Osteocyte (in vitro differentiated cells): ENCODE results near the gene MYOG. TPM values are rescaled to one million over a fixed set of nuclear protein-coding genes. Genes with fewer than 3 reads are reported as not detected.

ENCODE experiments used
- DNase-seq: peaks from one replicate; pipeline ENCODE4 v3.0.0; 2021; ENCODE audit warnings: mixed read lengths; ENCODE audit not compliant: unreplicated experiment; ENCODE audit errors: extremely low spot score
- H3K27ac Mint-ChIP-seq: one replicate; pipeline ENCODE4 v1.8.0; 2021; ENCODE audit warnings: mild to moderate bottlenecking, mixed read lengths; ENCODE audit not compliant: unreplicated experiment
- H3K27me3 Mint-ChIP-seq: one replicate; pipeline ENCODE4 v1.8.0; 2021; ENCODE audit warnings: mixed read lengths; ENCODE audit not compliant: unreplicated experiment
- H3K36me3 Mint-ChIP-seq: one replicate; pipeline ENCODE4 v1.8.0; 2021; ENCODE audit warnings: mixed read lengths; ENCODE audit not compliant: unreplicated experiment
- H3K4me1 Mint-ChIP-seq: one replicate; pipeline ENCODE4 v1.8.0; 2021; ENCODE audit warnings: mixed read lengths; ENCODE audit not compliant: unreplicated experiment
- H3K4me3 Mint-ChIP-seq: one replicate; pipeline ENCODE4 v1.8.0; 2021; ENCODE audit warnings: mild to moderate bottlenecking, moderate library complexity, mixed read lengths; ENCODE audit not compliant: unreplicated experiment
- H3K9me3 Mint-ChIP-seq: one replicate; pipeline ENCODE4 v1.8.0; 2021; ENCODE audit warnings: mixed read lengths; ENCODE audit not compliant: unreplicated experiment
- long read RNA-seq: library from polyadenylated mRNA; unstranded; transcript quantifications from one replicate; pipeline ENCODE4 v2.0.0, GENCODE V29; 2021
- total RNA-seq: library from RNA; stranded (reverse); gene quantifications from 2 replicates; pipeline ENCODE4 v1.2.1, GENCODE V29; 2021
- TF ChIP-seq, protein P1 (sequence below): fragments of 200-600 bp; sonication (generic); IDR thresholded peaks from 2 replicates; pipeline ENCODE4 v1.5.0; 2021; ENCODE audit warnings: antibody characterized with exemption, mild to moderate bottlenecking, moderate library complexity

Gene MYOG
- not detected in 2 replicates for total RNA-seq
- long read RNA-seq: 0 reads

DNA sequence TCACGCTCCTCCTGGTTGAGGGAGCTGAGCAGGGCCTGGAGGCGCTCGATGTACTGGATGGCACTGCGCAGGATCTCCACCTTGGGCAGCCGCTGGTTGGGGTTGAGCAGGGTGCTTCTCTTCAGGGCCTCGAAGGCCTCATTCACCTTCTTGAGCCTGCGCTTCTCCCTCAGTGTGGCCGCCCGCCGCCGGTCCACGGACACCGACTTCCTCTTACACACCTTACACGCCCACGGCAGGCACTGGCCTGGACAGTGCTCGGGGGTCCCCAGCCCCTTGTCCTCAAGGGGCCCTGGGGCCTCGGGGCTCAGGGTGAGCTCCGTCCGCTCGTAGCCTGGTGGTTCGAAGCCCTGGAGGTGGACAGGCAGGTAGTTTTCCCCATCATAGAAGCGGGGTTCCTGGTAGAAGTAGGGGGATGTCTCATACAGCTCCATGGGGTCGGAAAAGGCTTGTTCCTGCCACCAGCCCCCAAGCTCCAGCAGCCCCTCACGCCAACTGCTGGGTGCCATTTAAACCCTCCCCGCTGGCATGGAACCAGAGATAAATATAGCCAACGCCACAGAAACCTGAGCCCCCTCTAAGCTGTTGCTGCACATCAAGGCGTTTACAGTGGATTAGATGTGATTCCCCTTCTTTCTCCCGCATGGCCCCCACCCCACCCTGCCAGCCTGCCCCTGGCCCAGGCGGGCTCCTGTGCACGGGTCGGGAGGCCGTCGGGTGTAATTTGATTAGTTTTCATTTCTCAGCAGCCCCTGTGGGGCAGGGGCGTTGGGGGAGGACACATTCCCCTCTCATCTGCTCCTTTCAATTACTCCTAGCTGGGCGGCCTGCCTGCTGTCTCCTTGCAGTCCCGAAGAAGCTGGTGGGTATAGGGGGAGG is at the start of gene MYOG:
Gene MYOG, minus strand, starts transcription at position 485 of the 879 bp plus-strand sequence. Its CDS starts 51 bp downstream, at position 434.
- peaks cover 3% of the 10 kb centered on the region for H3K4me1 Mint-ChIP-seq
- DNase-seq: peak; percentile 78
- H3K9me3 Mint-ChIP-seq: no peaks in the 10 kb centered on the region
- no peak within 1 kb of the TSS for H3K4me3 Mint-ChIP-seq
- H3K36me3 Mint-ChIP-seq: no peaks in the 10 kb centered on the region
- H3K27ac Mint-ChIP-seq: no peak within 1 kb of the TSS
- H3K27me3 Mint-ChIP-seq: peaks cover 45% of the 10 kb centered on the region
- TF ChIP-seq, protein P1, sequence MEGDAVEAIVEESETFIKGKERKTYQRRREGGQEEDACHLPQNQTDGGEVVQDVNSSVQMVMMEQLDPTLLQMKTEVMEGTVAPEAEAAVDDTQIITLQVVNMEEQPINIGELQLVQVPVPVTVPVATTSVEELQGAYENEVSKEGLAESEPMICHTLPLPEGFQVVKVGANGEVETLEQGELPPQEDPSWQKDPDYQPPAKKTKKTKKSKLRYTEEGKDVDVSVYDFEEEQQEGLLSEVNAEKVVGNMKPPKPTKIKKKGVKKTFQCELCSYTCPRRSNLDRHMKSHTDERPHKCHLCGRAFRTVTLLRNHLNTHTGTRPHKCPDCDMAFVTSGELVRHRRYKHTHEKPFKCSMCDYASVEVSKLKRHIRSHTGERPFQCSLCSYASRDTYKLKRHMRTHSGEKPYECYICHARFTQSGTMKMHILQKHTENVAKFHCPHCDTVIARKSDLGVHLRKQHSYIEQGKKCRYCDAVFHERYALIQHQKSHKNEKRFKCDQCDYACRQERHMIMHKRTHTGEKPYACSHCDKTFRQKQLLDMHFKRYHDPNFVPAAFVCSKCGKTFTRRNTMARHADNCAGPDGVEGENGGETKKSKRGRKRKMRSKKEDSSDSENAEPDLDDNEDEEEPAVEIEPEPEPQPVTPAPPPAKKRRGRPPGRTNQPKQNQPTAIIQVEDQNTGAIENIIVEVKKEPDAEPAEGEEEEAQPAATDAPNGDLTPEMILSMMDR: no peak

DNA sequence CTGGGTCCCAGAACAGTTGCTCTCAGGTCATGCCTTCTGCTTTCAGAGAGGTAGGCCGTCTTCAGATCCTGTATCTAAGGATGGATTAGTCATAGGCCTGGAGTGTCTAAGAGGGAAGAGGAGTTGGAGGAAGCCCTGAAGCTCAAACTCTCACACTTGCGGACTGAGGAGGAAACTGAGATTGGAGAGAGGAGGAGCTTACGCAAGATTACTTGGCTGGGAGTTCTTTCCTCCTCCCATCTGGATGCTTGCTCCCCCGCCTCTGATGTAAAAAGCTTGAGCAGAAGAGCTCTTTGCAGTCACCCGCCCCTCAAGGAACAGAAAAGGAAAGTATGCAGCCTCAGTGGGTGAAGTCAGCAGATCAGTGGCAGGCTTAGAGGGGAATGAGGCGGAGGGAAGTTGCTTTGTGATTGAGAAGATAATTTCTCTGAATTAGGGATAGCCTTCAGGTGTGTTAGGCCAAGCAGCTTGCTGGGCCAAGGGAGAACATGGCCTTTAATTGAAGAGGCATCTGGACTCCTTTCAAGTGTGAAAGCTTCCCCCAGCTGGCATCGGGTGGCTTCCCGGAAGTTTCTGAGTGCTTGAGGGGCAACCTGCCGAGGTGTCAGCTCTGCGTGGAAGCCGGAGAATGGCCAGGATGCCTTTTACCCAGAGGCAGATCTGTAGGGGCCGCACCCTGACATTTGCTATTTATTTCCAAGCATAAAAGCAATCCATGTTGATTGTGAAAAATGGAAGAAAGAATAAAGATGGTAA is 48.3 kb upstream of the MYOG start:
- no peak for DNase-seq
- H3K4me3 Mint-ChIP-seq: no peak overlapping the region
- peaks cover 8% of the 10 kb centered on the region for H3K4me1 Mint-ChIP-seq
- TF ChIP-seq, protein P1: no peak
- H3K36me3 Mint-ChIP-seq: no peaks in the 10 kb centered on the region
- H3K27me3 Mint-ChIP-seq: peaks cover 18% of the 10 kb centered on the region
- no peak overlapping the region for H3K27ac Mint-ChIP-seq
- H3K9me3 Mint-ChIP-seq: no peaks in the 10 kb centered on the region

GRCh38 chr1:203131548-203132200 is 45.9 kb upstream of the MYOG start:
- Mint-ChIP-seq H3K27me3 (peaks cover 17% of the 10 kb centered on the region), H3K36me3 (no peaks in the 10 kb centered on the region), H3K27ac (no peak overlapping the region), H3K9me3 (no peaks in the 10 kb centered on the region), H3K4me3 (no peak overlapping the region), H3K4me1 (peaks cover 22% of the 10 kb centered on the region)
- TF ChIP-seq, protein P1: no peak
- no peak for DNase-seq

DNA sequence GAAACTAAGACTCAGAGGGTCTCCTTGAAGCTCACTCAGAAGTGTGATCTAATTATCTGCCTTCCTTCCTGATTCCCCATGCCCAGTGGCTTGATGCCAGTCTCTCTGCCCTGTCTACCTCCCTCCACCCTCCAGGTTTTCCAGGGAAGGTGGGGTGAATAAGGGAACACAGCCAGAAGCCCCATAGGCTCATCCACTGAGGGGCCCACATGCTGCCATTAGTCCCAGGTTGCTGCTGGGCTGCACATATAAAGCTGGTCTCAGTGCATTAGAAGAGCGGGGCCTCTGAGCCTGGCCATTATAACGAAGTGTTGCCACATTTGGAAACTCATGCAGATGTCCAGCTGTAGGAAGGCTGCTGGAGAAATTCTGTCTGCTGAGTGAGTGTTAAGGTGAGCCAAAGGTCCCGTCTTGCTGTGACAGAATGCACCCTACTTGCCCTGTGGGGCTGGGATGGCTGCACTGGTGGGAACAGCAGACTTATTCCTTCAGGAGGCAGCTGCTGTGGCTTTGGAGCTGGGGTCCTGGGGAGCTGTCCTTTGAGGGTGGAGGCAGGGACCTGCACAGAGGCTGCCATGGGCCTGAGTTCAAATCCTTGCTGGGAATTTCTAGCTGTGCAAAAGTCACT is 44.7 kb upstream of the MYOG start:
- peaks cover 18% of the 10 kb centered on the region for H3K27me3 Mint-ChIP-seq
- H3K27ac Mint-ChIP-seq: no peak overlapping the region
- no peak for DNase-seq
- H3K36me3 Mint-ChIP-seq: no peaks in the 10 kb centered on the region
- H3K9me3 Mint-ChIP-seq: no peaks in the 10 kb centered on the region
- peaks cover 23% of the 10 kb centered on the region for H3K4me1 Mint-ChIP-seq
- TF ChIP-seq, protein P1: no peak
- H3K4me3 Mint-ChIP-seq: no peak overlapping the region
